RPMI7951 (cell line): ENCODE data around the gene TGM2. TPM values are rescaled to one million over a fixed set of nuclear protein-coding genes. Genes with fewer than 3 reads are reported as not detected.

Experiments
- DNase-seq: peaks from one replicate; pipeline ENCODE4 v3.0.0-alpha.2; 2012; ENCODE audit warnings: low read depth
- total RNA-seq: library from RNA; depleted of rRNA; stranded (reverse); fragments of >200 nt; shearing (Covaris generic); gene quantifications from 2 replicates; pipeline ENCODE4 v1.2.3, GENCODE V29; 2014

Gene TGM2
- total RNA-seq, 1 experiment from 2014 or later = 650 TPM

DNA sequence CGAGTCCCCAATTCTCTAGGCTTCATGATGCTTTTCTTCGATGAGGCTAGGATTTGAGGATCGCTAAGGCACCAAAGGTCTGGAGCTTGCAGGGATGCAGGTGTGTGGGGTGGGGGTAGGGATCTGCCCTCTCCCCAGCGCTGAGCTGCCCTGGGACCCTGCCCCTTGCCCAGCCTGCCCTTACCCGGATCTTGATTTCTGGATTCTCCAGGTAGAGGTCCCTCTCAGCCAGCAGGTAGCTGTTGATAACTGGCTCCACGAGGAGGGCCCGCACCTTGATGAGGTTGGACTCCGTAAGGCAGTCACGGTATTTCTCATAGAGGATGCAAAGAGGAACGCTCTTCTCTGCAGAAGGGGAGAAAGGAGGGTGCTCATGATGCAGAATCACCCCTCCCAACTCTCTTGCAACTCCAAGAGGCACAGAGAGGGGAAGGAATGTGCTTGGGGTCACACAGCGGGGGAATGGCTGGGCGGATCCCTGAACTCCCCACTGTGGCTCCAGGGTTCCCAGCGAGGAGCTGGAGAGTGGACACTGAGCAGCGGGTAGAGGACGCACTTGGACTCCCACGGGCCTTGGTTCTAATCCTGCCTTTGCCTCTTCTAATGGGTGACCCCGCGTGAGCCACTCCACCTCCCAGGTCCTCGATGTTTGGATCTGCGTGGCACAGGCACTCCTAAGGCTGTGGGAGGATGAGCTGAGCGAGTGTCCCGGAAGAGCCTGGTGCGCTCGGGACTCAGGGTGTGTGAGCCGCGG, 32.7 kb downstream of the TGM2 start:
- no peak for DNase-seq

DNA sequence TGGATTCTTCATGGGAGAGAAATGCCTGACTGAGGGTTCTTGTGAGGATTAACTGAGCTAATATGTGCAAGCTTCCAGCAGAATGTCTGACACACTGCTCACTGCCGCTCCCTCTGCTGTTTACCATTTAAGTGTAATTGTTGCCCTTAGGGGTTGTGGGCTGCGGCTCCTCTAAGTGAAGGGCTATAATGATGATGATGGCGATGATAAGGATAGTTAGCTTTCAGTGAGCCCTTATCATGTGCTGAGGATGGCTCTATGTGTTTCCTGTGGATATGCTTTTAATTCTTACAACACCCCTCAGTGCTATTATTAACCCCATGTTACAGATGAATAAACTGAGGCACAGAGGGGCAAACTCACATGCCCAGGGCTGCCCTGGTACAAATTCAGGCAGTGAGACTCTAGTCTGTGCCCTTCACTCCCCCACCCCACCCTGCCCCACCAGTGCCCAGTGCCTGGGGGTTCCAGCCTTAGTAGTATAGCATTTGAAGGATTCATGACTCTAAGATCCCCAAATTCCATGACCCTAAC, 33.4 kb downstream of the TGM2 start:
- peak; percentile 94 for DNase-seq

- DNase-seq = no peak
Measured at GRCh38 chr20:38130687-38131587, 34.1 kb downstream of the TGM2 start.

GRCh38 chr20:38129893-38130609, 35.0 kb downstream of the TGM2 start:
- no peak for DNase-seq

- no peak for DNase-seq
Measured at GRCh38 chr20:38129248-38129865, 35.7 kb downstream of the TGM2 start.

DNA sequence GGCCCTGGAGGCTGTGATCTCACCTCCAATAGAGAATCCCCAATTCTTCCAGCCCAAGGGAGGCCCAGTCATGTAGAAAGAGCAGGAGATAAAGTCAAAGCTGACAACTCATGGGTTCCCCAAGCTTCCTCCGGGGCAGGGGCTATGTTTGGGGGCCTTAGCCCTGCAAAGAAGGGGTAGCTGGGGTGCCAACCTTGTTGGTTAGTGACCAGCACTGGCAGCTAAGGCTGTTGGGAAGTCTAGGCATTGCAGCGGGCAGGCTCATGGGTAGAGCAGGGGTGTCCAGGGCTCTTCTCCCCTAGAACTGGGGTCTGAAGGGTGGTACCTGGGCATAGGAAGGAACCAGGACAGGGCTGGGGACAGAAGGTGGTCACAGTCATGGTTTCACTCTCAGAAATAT, 36.4 kb downstream of the TGM2 start:
- DNase-seq = no peak

GRCh38 chr20:38127920-38128528, 37.0 kb downstream of the TGM2 start:
- no peak for DNase-seq

DNA sequence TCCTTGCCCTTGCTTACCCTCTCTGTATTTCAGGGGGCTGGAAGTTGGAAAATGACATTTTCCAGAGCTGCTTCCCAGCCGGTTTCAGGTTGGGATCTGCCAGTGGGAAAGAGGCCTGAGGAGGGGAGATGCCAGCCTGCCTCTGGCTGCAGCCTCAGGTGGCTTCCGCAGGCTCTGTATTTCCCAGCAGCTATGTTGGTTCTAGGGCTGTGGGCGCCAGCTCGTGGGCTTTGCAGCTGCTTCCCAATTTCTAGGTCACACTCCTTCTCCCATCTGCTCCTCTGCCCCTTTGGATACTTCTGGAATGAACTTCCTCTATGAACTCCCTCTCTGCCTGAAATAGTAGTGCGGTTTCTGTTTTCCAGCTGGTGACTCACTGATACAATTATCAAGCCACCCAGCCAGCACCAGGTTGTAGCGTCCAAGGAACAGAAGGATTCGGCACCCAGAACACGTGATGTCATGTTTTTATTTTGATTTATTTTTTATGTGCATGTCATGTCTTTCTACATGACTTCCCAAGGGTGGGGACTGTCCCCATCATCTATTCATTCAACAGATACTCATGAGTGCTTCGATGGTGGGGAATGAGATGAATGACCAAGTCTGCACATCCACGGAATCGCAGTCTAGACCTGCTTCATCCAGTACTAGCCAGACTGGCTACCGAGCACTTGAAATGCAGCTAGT, 38.0 kb downstream of the TGM2 start:
- DNase-seq = peak; percentile 100

- DNase-seq = peak; percentile 87
Measured at GRCh38 chr20:38126146-38126921, 38.7 kb downstream of the TGM2 start.

DNA sequence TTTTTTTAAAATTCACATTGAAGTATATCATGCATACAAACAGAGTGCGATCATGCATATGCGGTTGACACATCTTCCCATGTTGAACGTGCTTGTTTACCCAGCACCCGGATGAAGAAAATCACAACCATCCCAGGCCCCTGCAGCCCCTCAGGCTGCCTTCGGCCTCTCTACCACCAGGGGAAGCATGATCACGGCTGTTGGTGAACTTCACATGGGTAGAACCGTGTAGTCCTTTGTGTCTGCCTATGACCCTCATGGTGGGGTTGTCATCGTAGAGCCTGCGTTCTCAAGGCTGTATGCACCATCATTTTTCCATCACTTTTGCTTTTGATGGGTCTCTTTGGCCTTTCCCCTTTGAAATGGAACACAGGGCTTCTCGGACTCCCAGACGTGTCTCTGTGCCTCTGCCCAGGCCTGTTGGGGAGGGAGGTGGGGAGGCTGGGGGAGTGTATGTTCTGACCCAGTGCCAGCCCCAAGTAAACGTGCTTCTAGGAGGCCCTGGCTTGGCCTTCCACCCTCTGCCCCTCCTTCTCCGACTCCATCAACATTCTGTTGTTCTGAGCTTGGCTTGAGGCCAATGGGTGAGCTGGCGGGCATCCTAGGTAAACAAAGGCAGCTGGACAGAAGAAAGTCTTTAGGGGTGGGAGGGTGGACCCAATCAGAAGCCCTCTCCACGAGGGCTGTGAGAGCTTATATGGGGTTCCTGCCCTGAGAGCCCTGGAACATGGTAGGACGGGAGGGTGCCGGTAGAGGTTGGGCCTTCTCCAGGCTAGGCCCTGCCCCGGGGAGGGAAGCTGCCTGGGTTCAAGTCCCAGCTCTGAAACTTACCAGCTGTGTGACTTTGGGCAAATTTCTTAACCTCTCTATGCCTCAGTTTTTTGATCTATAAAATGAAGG, 39.7 kb downstream of the TGM2 start:
- peak; percentile 84 for DNase-seq

DNA sequence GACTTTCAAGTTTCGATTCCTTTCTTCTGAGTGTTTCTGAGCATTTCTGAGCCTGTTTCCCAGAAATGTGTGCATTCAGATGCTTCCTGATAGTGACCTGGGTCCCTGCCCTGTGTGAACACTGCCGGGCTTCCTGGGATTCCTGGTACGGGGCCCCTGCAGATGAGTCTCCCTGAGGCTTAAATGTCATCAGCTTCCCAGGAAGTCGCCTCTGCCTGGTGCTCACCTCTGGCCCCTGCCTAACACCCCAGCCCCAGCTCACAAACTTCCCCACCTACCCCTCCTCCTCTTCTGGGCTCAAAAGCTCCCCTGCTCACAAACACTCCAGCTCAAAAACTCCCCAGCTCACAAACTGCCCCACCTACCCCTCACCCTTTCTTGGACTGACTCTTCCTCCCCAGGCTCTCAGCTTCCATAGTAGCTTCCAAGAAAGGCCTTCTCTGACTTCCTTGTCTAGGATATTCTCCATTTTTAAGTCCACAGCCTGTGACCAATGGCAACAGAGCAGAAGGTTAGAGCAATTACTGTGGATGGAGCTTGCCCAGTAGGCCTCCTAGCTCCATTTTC, 42.0 kb downstream of the TGM2 start:
- peak; percentile 63 for DNase-seq

GRCh38 chr20:38121741-38122140, 43.3 kb downstream of the TGM2 start:
- no peak for DNase-seq

DNA sequence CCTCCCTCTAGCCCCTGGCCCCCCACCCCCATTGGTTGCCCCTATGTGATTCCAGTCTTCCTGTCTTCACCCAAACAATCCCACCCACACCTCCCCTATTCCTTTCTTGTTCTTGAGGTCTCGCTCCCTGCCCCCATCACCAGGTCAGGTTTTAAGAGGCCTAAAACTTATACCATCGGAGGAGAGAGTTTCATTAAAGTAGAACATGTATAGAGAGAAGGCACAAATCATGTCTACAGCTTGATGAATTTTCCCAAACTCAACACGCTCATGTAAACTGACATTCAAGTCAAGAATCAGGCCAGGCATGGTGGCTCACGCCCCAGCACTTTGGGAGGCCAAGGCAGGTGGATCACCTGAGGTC, 44.5 kb downstream of the TGM2 start:
- no peak for DNase-seq

- DNase-seq = no peak
Measured at GRCh38 chr20:38119446-38119845, 45.6 kb downstream of the TGM2 start.

GRCh38 chr20:38117635-38118034, 47.4 kb downstream of the TGM2 start:
- DNase-seq = peak; percentile 95

DNA sequence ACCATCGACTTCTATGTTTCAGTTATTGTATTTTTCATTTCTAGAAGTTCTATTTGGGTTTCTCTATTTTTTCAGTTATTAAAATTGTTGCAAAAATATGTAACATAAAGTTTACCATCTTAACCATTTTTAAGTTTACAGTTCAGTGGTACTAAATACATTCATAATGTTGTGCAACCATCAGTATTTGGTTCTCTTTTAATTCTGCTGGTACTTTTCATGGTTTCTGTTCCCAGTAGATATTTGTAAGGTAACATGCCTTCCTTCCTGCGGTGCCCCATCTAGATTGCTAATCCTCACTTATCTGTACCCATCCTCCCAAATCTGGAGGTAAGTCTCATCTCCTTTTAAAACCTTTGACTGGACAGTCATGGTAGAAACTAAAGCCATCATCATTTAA, 47.9 kb downstream of the TGM2 start:
- DNase-seq = no peak

DNA sequence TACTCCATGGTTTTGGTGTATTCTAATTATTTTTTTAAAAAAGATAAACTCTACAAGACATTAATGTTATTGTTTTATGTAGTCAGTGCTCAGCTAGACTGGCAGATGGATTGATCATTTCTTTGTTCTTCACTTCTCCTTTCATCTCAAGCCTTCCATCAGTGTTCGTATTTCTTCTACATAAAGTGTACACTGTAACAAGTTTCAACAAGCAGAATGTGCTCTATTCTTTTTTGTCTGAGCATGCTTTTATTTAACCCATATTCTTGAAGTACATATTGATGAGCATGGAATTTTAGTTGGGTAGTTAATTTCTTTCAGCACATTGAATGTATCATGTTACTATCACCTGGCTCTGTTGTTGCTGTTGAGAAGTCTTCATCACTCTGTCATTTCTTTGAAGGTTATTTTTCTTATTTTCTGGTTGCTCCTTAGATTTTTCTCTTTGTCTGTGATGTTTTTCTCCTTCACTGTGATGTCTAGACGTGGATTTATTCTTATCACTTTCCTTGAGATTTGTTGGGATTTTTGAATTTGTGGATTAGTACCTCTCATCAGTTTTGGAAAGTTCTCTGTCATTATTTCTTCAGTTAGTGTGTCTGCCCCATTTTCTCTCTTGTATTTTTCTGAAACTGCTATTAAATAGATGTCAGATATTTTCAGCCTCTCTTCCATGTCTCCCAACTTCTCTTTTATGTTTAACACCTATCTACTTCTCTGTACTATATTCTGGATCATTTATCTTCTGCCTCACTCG, 48.5 kb downstream of the TGM2 start:
- DNase-seq = no peak

DNA sequence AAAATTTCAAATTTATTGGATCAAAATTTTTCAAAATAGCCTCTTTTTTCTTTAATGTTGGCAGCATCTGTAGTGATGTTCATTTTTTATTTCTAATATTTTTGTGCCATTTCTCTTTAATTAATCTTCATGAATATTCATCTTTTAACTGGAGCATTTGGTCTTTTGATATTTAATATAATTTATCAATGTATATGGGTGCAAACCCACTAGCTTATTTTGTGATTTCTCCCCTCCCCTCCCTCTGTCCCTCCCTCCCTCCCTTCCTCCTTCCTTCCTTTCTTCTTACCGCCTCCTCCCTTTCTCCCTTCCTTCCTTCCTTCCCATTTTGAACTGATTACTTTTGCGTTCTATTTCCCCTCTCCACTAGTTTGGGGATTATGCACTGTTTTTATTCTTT, 49.2 kb downstream of the TGM2 start:
- DNase-seq = no peak
